HK-2 (cell line): ENCODE measurements around the gene POU2F2.

ENCODE experiments used
- DNase-seq: peaks from one replicate; pipeline ENCODE4 v3.0.0-alpha.2; 2018; ENCODE audit not compliant: unreplicated experiment

The POU2F2 gene

DNA sequence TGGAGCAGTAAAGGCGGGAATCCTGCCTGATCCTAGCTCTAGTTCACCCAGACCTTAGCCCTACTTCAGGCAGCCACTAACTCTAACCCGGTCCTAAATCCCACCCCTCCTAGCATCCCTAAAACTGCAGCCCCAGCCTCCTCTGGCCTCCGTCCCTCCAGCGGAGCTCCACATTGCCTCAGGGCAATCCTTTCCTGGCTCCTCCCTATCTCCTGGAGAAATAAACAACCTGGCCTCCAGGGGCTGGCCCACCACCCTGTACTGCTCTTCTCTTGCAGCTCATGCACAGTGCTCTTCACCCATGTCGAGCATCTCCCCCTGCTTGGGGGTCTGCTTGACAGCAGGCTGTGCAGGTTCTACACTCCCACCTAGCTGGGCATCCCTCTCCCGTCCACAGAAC is 6.7 kb downstream of the POU2F2 start:
- DNase-seq: no peak

DNA sequence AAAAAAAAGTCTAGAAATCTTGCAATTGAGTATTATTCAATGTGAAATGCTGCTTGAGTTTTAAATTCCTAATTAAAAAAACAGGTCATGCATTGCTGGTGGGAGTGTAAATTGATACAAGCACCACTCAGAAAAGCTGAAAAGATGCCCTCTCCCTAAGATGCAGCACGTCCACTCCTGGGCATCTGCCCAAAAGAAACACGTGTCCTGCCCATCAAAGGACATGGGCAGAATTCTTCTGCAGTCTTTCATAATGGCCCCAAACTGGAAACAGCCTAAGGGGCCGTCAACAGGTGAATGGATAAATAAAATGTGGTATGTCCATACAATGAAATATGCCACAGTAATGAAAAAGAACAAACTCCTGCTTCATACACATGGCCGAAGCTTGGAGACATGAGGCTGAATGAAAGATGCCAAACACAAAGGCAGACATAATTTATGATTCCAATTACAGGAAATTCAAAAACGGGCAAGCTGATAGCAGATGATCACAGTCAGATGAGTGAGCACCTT is 7.8 kb downstream of the POU2F2 start:
- no peak for DNase-seq

DNA sequence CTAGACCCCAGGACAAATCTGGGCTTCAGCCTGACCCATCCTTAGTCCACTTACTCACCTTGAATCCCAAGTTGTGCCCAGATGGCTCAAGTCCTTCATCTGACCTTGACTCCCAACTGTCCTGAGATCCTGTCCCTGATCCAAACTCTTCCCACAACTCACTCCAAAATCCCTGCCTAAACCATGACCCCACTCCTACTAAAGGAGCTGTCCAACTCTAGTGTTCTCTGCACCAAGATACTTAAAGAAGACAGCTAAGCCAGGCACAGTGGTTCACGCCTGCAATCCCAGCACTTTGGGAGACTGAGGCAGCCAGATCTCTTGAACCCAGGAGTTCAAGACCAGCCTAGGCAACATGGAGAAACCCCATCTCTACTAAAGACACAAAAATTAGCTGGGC is 8.5 kb downstream of the POU2F2 start:
- no peak for DNase-seq

- no peak for DNase-seq
Measured at GRCh38 chr19:42122691-42123607, 9.3 kb downstream of the POU2F2 start.

GRCh38 chr19:42121656-42122069 is 10.6 kb downstream of the POU2F2 start:
- peak; percentile 93 for DNase-seq

- no peak for DNase-seq
Measured at GRCh38 chr19:42121036-42121621, 11.1 kb downstream of the POU2F2 start.

DNA sequence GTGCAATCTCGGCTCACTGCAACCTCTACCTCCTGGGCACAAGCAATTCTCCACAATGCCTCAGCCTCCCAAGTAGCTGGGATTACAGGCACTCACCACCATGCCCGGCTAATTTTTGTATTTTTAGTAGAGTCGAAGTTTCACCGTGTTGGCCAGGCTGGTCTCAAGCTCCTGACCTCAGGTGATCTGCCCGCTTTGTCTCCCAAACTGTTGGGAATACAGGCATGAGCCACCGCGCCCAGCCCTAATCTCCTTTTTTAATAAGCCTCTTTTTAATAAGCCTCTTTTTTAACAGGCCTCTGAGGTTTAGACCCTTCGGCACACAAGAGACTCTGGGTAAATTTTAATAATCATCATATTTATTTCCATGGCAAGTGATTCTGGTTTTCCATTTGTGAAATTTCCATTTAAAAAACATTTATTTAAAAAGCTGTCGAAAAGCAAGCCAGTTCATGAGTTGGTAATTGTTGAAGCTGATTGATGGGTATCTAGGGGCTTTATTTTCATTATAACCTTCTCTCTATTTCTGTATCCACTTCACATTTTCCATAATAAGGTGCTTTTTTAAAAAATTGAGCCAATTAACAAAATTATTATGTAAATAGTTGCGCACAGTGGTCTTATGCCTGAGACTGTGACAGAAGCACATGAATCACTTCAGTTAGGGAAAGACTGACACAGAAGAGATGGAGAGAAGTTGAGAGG is 11.8 kb downstream of the POU2F2 start:
- no peak for DNase-seq

- no peak for DNase-seq
Measured at GRCh38 chr19:42117076-42117475, 15.2 kb downstream of the POU2F2 start.

DNA sequence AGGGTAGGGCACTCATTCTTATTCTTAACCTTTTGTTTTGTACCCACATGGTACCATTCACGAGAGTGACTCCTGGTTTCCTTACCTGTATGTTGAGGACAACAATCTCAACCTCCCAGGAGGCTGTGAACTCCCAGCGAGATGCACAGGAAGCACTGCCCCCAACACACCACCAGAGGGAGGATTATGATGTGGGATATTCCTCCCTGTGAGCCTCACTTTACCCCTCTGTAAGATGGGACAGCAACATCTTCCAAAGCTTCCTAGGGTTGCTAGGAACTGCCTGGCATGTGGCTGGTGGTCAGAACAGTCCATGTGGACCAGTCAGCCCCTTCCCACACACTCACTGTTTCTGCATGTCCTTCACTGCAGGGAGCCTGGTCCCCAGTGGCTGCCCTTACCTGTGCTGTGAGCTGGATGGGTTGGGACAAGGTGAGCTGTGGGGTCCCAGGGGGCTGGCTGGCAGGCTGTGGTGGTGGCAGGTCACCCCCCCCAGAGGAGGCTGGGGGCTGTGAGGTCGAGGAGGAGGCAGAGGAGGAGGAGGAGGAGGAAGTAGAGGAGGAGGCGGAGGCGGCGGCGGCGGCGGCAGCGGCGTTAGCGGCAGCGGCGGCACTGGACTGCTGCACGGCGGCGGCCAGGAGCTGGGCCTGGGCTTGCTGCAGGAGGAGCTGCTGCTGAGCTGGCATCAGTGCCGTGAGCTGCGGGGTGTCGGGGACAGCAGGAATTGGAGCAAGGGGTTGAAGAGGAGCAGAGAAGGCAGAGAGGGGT is 15.8 kb downstream of the POU2F2 start:
- no peak for DNase-seq

GRCh38 chr19:42115705-42116104 is 16.5 kb downstream of the POU2F2 start:
- no peak for DNase-seq

- DNase-seq: no peak
Measured at GRCh38 chr19:42115219-42115618, 17.0 kb downstream of the POU2F2 start.

- DNase-seq: peak; percentile 64
Measured at GRCh38 chr19:42114412-42114811, 17.8 kb downstream of the POU2F2 start.

- DNase-seq: peak; percentile 91
Measured at GRCh38 chr19:42113641-42114348, 18.5 kb downstream of the POU2F2 start.

DNA sequence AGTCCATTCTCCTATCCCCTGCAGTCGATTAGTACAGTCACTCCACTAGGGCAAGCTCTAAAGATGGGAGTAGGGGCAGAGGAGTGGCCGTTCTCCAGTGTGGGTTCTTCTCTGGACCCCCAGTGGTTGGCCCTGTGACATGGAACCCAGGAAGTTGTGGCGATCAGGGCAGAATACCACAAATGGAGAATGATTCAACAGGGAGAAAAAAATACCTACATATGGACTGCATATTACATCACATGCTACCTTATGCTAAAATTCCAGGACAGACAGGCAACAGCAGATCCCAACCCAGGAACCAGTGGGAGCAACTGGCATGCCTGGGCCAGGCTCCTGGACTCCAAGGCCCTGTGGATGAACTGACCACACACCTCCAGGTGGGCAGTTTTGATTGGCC is 20.4 kb downstream of the POU2F2 start:
- DNase-seq: peak; percentile 25

DNA sequence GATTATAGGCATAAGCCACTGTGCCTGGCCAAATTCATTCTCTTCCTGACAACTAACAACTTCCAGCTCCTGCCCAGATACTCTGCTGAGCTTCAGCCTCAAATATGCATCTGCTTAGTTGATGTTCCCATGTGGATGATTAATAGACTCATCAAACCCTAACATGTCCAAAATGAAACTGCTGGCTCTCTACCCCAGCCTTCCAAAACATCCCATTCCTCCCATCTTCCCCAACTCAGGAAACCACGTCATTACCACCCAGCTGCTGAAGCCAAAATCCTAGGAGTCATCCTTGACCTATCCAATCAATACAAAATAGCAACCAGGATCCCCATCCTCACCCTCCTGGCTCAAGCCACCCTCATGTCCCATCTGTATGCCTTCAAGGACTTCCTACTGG is 20.9 kb downstream of the POU2F2 start:
- DNase-seq: no peak

GRCh38 chr19:42110658-42111057 is 21.6 kb downstream of the POU2F2 start:
- DNase-seq: no peak

DNA sequence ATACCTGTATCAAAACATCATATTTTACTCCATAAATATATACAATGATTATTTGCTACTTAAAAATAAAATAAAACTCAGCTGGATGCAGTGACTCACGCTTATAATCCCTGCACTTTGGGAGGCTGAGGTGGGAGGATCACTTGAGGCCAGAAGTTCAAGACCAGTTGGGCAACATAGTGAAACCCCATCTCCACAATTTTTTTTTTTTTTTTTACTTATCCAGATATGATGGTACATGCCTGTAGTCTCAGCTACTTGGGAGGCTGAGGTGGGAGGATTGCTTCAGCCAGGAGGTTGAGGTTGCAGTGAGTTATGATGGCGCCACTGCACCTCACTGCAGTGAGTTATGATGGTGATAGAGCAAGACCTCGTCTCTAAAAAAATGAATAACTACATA is 22.4 kb downstream of the POU2F2 start:
- no peak for DNase-seq

GRCh38 chr19:42108527-42109389 is 23.5 kb downstream of the POU2F2 start:
- DNase-seq: peak; percentile 89

DNA sequence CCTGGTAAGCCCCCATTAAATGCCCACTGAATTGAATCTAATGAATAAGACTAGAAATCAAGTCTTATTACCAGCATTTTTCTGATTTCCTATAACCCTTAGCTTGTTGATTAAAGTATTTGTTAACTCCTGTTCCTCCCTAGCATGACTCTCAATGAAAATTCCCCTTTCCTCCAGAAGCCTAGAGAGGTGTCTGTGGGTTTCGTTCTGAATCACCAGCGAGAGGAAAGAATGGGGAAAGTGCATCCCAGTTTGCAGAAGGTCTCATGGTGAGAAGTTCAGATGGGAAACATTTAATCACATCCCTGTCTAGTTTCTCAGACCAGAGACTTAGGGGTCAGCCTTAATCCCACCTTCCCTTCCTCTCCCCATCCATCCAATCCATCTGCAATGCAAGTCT is 26.9 kb downstream of the POU2F2 start:
- no peak for DNase-seq

DNA sequence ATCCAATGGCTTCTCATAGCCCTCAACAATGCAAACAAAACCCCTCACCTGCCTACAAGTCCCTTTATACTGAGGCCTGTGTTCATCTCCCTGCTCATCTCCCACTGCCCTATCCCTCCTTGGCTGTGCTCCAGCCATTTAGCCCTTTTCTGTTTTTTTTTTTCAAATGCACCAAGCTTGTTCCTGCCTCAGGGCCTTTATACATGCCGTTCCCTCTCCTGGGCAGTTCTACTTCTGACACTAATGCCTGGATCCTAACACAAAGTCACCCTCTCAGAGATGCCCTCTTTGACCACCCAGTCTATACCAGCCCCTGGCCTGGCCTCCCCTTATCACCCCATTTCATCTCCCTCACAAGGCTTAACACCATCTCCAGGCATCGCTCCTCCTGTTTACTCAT is 29.4 kb downstream of the POU2F2 start:
- DNase-seq: no peak
